ENCODE results near the gene SCLY.

The SCLY gene

GRCh38 chr2:238098901-238099713, 38.3 kb downstream of the SCLY start:
- no peak for DNase-seq

GRCh38 chr2:238099714-238100048, 38.9 kb downstream of the SCLY start:
- no peak for DNase-seq

- no peak for DNase-seq
Measured at GRCh38 chr2:238100049-238100820, 39.4 kb downstream of the SCLY start, which contains the start of gene ESPNL. ESPNL (plus strand) TSS chr2:238100340; CDS start chr2:238100420, 80 bp downstream.

- DNase-seq = no peak
Measured at GRCh38 chr2:238100821-238101771, 40.3 kb downstream of the SCLY start.

- DNase-seq = no peak
Measured at GRCh38 chr2:238101891-238102841, 41.4 kb downstream of the SCLY start.

GRCh38 chr2:238102865-238103264, 42.1 kb downstream of the SCLY start:
- no peak for DNase-seq

GRCh38 chr2:238103465-238104225, 42.8 kb downstream of the SCLY start:
- no peak for DNase-seq

GRCh38 chr2:238104226-238104690, 43.5 kb downstream of the SCLY start:
- DNase-seq = no peak

GRCh38 chr2:238104691-238105371, 44.0 kb downstream of the SCLY start:
- DNase-seq = no peak

GRCh38 chr2:238105506-238106338, 44.9 kb downstream of the SCLY start:
- DNase-seq = no peak

- no peak for DNase-seq
Measured at GRCh38 chr2:238106339-238106697, 45.5 kb downstream of the SCLY start.

GRCh38 chr2:238106698-238107524, 46.1 kb downstream of the SCLY start:
- DNase-seq = no peak

- DNase-seq = no peak
Measured at GRCh38 chr2:238107525-238108422, 47.0 kb downstream of the SCLY start.

GRCh38 chr2:238108423-238109183, 47.8 kb downstream of the SCLY start:
- no peak for DNase-seq

GRCh38 chr2:238113611-238114010, 52.8 kb downstream of the SCLY start:
- DNase-seq = no peak

GRCh38 chr2:238114331-238114841, 53.6 kb downstream of the SCLY start:
- no peak for DNase-seq

Measured in SIG-M5 (cell line).